Cerebellar nuclear complex (tissue), 1 donor: ENCODE data around the gene CHTF18.
"Not testable (repeated sequence)": the region's sequence is repeated elsewhere in the genome, so short reads cannot be mapped to it uniquely, and the experiment has no call there.

ENCODE experiments used
- DNase-seq, 2 experiments: peaks; one replicate each; lab custom pipeline; 2025; lab: John Stamatoyannopoulos, UW

The CHTF18 gene

DNA sequence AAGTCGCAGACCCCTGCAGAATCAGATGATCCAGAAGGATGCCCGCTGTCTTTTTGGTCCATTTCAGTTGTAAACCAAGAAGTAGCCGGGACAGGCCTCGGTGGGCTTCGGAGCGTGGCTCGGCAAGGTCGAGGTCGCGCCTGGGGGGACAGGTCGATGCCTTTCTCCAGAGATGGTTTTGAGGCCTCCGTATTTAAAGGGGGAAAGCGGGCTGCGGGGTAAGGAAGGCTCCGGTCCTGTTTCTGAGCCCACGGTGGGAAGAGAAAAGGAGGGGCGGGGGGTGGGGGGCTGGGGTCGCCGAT is 19.6 kb downstream of the CHTF18 start:
- no peak for DNase-seq

GRCh38 chr16:813204-813915 is 24.9 kb downstream of the CHTF18 start:
- no peak for DNase-seq

GRCh38 chr16:813916-814412 is 25.5 kb downstream of the CHTF18 start:
- no peak for DNase-seq

- no peak for DNase-seq
Measured at GRCh38 chr16:814974-815373, 26.6 kb downstream of the CHTF18 start.

DNA sequence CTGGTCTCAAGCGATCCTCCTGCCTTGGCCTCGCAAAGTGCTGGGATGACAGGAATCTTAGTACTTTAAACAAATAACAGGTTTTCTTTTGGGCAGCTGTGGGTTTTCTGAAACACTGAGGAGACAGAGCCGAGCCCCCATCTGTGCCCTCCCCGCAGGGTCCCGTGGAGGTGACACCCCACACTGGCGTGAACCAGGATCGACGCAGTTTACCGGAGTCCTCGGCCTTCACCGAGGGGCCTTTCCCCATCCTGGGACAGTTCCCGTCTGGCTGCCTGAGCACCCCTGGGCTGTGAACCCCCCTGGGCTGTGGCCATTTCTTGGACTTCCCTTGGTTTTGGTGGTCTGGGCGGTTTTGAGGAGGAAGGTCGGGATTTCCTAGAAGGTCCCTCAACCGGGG is 27.4 kb downstream of the CHTF18 start:
- no peak for DNase-seq

DNA sequence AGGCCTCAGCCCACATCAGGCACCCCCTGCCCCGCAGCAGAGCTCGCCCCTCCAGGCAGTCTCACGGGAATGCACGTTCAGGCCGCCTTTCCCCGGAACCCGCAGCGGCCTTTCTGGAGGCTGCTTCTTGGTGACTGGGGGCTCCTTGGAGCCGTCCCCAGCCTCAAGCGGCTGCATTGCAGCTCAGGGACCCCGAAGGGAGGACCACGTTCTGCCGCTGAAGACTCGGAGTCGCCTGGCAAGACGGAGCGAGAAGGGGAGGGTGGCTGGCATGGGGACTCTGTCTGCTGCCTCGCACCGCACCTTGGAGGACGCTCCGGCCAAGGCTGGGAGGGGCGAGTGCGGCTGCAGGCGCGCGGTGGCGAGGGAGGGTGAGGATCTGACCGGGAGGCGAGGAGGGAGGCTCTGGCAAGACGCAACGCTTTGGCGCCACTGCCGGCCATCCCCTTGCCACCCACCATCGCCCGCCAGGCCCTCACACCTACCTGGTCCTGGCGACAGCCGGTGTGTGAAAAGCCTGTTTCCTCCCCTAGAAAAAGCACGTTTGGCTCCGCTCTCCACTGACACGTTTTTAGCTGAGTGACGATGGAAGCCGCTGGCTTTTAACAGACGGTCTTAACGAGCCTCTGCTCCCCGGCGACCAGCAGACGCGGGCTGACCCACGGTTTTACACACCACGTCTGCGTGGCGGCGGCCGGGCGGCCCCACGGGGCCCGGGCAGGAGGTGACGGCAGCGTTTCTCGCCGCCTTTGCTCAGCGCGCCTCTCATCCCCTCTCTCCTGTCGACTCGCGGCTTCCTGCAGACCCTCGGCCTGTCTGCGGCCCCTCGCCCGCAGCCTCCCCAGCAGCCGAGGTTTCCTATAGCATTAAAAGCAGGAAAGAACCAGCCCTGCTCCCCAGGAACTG is 28.8 kb downstream of the CHTF18 start:
- DNase-seq, result no peak

- DNase-seq, result no peak
Measured at GRCh38 chr16:818132-818531, 29.7 kb downstream of the CHTF18 start.

GRCh38 chr16:818592-818991 is 30.2 kb downstream of the CHTF18 start:
- no peak for DNase-seq

DNA sequence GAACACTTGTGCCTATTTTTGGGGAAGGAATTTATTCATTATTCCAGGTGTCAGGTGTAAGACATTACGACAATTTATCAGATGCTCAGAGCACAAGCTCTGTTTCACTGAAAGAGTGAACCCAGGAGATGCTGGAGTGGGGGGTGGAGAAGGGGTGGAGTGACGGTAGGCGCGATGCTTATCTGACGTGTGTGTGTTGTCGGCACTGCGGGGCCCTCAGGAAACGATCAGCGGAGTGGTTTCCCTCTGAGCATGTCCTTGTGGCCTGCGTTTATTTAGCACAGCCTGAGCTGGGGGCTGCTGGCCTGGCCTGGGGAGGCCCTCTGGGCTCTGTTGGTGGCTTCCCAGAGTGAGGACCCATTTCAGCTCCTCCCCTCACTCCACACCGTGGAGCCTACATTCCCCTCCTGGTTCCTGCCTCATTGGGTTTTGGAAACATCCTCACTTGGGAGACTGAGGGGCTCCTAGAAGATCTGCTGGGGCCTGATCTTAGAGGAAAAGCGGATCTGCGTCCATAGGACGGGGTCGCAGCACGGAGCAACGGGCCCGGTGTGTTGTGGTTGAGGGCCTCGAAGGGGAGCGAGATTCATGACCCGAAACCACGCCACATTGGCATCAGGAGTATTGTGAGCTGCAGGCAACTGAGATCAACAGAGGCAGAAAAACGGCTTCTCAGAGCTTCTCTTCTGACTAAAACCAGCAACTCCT is 31.1 kb downstream of the CHTF18 start:
- DNase-seq, result no peak

DNA sequence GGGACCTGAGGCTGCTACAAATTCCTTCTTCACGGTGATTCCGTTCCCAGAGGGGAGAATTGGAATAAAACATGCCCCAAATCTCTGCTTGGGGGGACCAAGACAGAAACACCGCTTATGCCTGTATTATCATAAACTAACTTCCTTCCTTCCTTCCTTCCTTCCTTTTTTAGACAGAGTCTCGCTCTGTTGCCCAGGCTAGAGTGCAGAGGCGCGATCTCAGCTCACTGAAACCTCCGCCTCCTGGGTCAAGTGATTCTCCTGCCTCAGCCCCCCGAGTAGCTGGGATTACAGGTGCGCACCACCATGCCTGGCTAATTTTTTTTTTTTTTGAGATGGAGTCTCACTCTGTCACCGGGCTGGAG is 31.6 kb downstream of the CHTF18 start:
- not testable (repeated sequence) for DNase-seq

DNA sequence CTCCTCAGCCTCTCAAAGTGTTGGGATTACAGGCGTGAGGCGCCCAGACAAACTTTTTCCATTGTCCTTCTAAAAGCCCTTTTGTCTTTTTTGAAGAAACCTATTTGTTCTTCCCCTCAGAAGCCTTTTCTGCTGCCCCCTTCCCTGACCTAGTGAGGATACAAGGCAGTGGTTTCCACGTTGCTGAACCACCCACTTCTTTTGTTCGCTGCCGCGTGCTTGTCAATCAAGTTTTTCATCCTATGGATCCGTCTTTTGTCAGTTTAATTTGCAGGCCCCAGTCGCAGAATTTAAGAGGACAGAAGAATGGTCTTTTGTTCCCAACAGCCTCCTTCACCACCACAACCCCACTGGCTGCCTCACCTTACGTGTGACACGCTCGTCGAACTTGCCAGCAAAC is 32.3 kb downstream of the CHTF18 start:
- DNase-seq, result no peak

DNA sequence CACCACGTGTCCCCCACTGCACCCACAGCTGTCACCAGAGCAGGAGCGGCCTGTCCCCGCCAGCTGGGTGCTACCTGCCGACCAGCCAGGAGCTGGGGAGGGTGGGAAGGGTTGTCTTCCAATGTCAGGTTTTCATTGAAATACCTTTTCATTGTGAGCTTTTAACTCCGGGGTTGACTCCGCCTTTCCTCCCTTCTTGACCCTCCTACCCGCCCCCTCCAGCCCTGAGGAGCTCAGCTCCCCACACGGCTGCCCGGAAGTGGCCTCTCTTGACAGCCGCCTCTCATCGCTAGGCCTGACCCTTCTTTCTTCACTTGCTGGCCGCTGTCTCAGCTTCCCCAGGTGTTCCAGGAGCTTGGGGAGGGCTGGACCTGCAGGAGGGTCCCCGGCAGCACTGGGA is 33.3 kb downstream of the CHTF18 start:
- DNase-seq, result no peak

DNA sequence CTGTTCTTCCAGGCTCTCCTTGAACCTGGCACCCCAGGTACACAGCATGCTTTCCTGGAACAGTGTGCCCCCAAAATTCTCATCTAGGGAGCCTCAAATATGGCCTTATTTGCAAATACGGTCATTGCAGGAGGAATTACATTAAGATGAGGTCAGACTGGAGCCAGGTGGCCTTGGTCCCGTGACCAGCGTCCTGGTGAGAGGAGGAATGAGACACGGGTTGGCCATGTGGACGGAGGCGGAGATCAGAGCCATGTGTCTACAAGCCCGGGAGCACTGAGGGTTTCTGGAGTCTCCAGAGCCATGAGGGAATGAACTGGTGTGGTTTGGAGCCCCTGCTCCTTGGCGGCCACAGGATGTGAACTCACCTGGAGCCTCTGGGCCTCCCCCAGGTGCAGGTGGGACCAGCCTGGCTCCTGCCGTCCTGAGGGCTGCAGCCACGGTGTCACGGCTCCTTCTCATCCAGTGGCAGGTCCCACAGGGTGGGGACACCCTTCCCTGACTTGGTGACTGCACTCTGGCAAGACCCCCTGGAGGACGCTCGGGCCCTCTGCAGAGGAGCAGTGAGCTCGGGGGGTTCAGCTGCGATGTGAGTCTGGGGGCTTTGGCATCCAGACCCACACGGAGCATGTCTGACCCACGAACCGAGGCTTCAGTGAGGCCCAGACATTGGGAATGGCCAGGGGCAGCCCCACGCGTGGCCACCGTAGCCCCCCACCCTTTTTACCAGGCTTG is 33.9 kb downstream of the CHTF18 start:
- no peak for DNase-seq

- no peak for DNase-seq
Measured at GRCh38 chr16:822909-823297, 34.5 kb downstream of the CHTF18 start.

- DNase-seq, result no peak
Measured at GRCh38 chr16:824194-824593, 35.8 kb downstream of the CHTF18 start.

- DNase-seq, result no peak
Measured at GRCh38 chr16:824601-825000, 36.2 kb downstream of the CHTF18 start.

- DNase-seq, result no peak
Measured at GRCh38 chr16:825341-826061, 37.1 kb downstream of the CHTF18 start.

DNA sequence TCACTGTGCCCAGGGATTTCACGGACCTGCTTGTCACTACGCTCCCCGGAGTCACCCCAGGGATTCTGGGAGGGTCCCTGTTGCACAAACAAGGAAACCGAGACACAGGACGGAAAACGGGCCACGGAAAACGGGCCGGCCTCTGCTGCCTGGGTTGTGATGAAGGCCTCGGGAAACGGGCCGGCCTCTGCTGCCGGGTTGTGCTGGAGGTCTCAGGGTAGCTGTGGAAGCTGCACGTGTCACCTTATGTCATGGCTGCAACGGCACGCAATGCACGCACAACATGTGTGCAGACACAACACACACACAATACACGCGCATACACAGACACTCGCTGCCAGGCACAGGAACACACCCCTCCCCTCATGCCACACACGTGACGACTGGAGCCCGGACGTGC is 39.1 kb downstream of the CHTF18 start:
- no peak for DNase-seq

DNA sequence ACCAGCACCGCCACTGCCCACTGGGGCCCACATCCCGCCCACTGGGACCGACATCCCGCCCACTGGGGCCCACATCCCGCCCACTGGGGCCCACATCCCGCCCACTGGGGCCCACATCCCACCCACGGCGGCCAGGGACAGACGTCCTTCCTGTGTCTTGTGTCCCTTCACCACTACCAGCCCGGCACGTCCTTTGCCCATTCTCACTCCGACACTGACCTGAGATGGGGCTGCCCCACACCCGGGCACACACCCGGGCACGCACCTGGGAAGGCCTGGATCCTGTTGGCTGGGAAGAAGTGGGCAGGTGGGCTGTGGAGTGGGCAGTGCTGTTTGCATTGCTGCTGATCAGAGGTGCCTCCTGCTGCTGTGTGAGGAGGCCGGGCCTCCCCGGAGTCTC is 40.5 kb downstream of the CHTF18 start:
- no peak for DNase-seq

- no peak for DNase-seq
Measured at GRCh38 chr16:830107-830870, 41.9 kb downstream of the CHTF18 start.
